MM.1S (cell line): ENCODE measurements around the gene ZBTB39.
"Not testable (repeated sequence)": the region's sequence is repeated elsewhere in the genome, so short reads cannot be mapped to it uniquely, and the experiment has no call there.

ENCODE experiments used
- DNase-seq: peaks from one replicate; pipeline ENCODE4 v3.0.0-alpha.2; 2015
- H2AFZ ChIP-seq: fragments of 300-600 bp; sonication (generic); 2 replicates; pipeline ENCODE4 v1.6.0; 2016; ENCODE audit warnings: antibody characterized with exemption, low read length
- H3F3A ChIP-seq: fragments of 300-600 bp; sonication (generic); 2 replicates; pipeline ENCODE4 v1.6.1; 2016; ENCODE audit warnings: mild to moderate bottlenecking, antibody characterized with exemption, low read length, moderate library complexity, mixed read lengths; ENCODE audit not compliant: insufficient read depth
- H3K27ac ChIP-seq: fragments of 300-600 bp; sonication (generic); 2 replicates; pipeline ENCODE4 v1.5.1; 2016; ENCODE audit warnings: mild to moderate bottlenecking, low read length
- H3K27me3 ChIP-seq: fragments of 300-600 bp; sonication (generic); replicated peaks from 2 replicates; pipeline ENCODE4 v1.6.0; 2016; ENCODE audit warnings: low read length; ENCODE audit not compliant: insufficient read depth
- H3K36me3 ChIP-seq: fragments of 300-600 bp; sonication (generic); replicated peaks from 2 replicates; pipeline ENCODE4 v1.6.1; 2016; ENCODE audit warnings: mild to moderate bottlenecking, low read length, mixed read lengths; ENCODE audit not compliant: insufficient read depth
- H3K4me1 ChIP-seq: fragments of 300-600 bp; sonication (generic); 2 replicates; pipeline ENCODE4 v1.6.1; 2016; ENCODE audit warnings: low read length, mixed read lengths
- H3K4me2 ChIP-seq: fragments of 300-600 bp; sonication (generic); 2 replicates; pipeline ENCODE4 v1.6.0; 2016; ENCODE audit warnings: low read depth, low read length
- H3K4me3 ChIP-seq: fragments of 300-600 bp; sonication (generic); 2 replicates; pipeline ENCODE4 v1.5.1; 2016; ENCODE audit warnings: low read length, mixed read lengths
- H3K79me2 ChIP-seq: fragments of 300-600 bp; sonication (generic); 2 replicates; pipeline ENCODE4 v1.6.1; 2016; ENCODE audit warnings: mixed run types, low read length, mixed read lengths
- H3K9ac ChIP-seq: fragments of 300-600 bp; sonication (generic); 2 replicates; pipeline ENCODE4 v1.6.1; 2016; ENCODE audit warnings: low read length, mixed read lengths
- H3K9me2 ChIP-seq: fragments of 300-600 bp; sonication (generic); replicated peaks from 2 replicates; pipeline ENCODE4 v1.6.1; 2016; ENCODE audit warnings: mild to moderate bottlenecking, low read length, mixed read lengths; ENCODE audit not compliant: insufficient read depth
- H3K9me3 ChIP-seq: fragments of 300-600 bp; sonication (generic); replicated peaks from 2 replicates; pipeline ENCODE4 v1.6.1; 2016; ENCODE audit warnings: mild to moderate bottlenecking, low read length, mixed read lengths; ENCODE audit not compliant: insufficient read depth
- H4K20me1 ChIP-seq: fragments of 300-600 bp; sonication (generic); 2 replicates; pipeline ENCODE4 v1.6.1; 2016; ENCODE audit warnings: mild to moderate bottlenecking, low read length, moderate library complexity, mixed read lengths; ENCODE audit not compliant: insufficient read depth
- CTCF ChIP-seq: fragments of 300-600 bp; sonication (generic); IDR thresholded peaks from 2 replicates; pipeline ENCODE4 v1.5.1; 2016; ENCODE audit warnings: antibody characterized with exemption, low read length, mixed read lengths
- EZH2 ChIP-seq: fragments of 300-600 bp; sonication (generic); optimal IDR thresholded peaks from 2 replicates; pipeline ENCODE3; 2017; ENCODE audit warnings: low read depth, mild to moderate bottlenecking, antibody characterized with exemption, low read length, mixed read lengths
- EZH2phosphoT487 ChIP-seq: fragments of 300-600 bp; sonication (generic); IDR thresholded peaks from 2 replicates; pipeline ENCODE4 v1.6.1; 2018; ENCODE audit warnings: antibody characterized with exemption, low read length

Gene ZBTB39

GRCh38 chr12:57019983-57020719 is 13.8 kb upstream of the ZBTB39 start:
- Histone ChIP-seq H2AFZ (no peak overlapping the region), H3K27me3 (no peaks in the 10 kb centered on the region)

GRCh38 chr12:57018906-57019305 is 12.6 kb upstream of the ZBTB39 start:
- Histone ChIP-seq H3K4me1 (no peaks in the 10 kb centered on the region), H3K79me2 (no peaks in the 10 kb centered on the region), H4K20me1 (no peaks in the 10 kb centered on the region), H3K27ac (no peak overlapping the region), H3K36me3 (no peaks in the 10 kb centered on the region), H3K9me2 (no peaks in the 10 kb centered on the region), H3K27me3 (peaks cover 6% of the 10 kb centered on the region; the same call in 1 of the 2 replicates), H3F3A (no peaks in the 10 kb centered on the region), H3K9ac (no peak overlapping the region), H3K4me2 (no peak overlapping the region), H3K4me3 (no peak overlapping the region), H3K9me3 (no peaks in the 10 kb centered on the region), H2AFZ (no peak overlapping the region)
- DNase-seq: no peak
- TF ChIP-seq EZH2phosphoT487 (no peak), EZH2 (no peak)

More at GRCh38 chr12:57019983-57020719, 13.8 kb upstream of the ZBTB39 start:
- H3K4me3 ChIP-seq: no peak overlapping the region
- H3K4me1 ChIP-seq: no peaks in the 10 kb centered on the region
- DNase-seq: no peak
- H3K27ac ChIP-seq: no peak overlapping the region
- H3K9me3 ChIP-seq: no peaks in the 10 kb centered on the region
- H3K9me2 ChIP-seq: no peaks in the 10 kb centered on the region
- TF ChIP-seq CTCF: no peak
- TF ChIP-seq EZH2: no peak
- TF ChIP-seq EZH2phosphoT487: no peak
- H3K4me2 ChIP-seq: no peak overlapping the region
- H3K79me2 ChIP-seq: no peaks in the 10 kb centered on the region
- H3K36me3 ChIP-seq: no peaks in the 10 kb centered on the region
- no peaks in the 10 kb centered on the region for H4K20me1 ChIP-seq
- H3F3A ChIP-seq: no peaks in the 10 kb centered on the region
- no peak overlapping the region for H3K9ac ChIP-seq

GRCh38 chr12:57018353-57018752 is 12.0 kb upstream of the ZBTB39 start:
- not testable (repeated sequence) for H2AFZ ChIP-seq, H3K4me1 ChIP-seq, H3K4me3 ChIP-seq, H3K4me2 ChIP-seq, H3K36me3 ChIP-seq, H3K27ac ChIP-seq, H3K9ac ChIP-seq, H3F3A ChIP-seq, H3K79me2 ChIP-seq, H4K20me1 ChIP-seq, DNase-seq, H3K9me2 ChIP-seq, H3K9me3 ChIP-seq
- H3K27me3 ChIP-seq: peaks cover 11% of the 10 kb centered on the region; the same call in 1 of the 2 replicates

GRCh38 chr12:57016348-57016747 is 10.0 kb upstream of the ZBTB39 start, which contains the start of gene TAC3:
Gene TAC3, minus strand, starts transcription at chr12:57016529. Its CDS starts 732 bp downstream, at chr12:57015797.
- H3K36me3 ChIP-seq: no peaks in the 10 kb centered on the region
- no peak within 1 kb of the TSS for H3K9ac ChIP-seq
- no peaks in the 10 kb centered on the region for H3F3A ChIP-seq
- peaks cover 7% of the 10 kb centered on the region for H3K4me1 ChIP-seq
- DNase-seq: no peak
- H3K4me2 ChIP-seq: no peak within 1 kb of the TSS
- no peaks in the 10 kb centered on the region for H3K9me3 ChIP-seq
- no peaks in the 10 kb centered on the region for H4K20me1 ChIP-seq
- H3K27me3 ChIP-seq: peaks cover 18% of the 10 kb centered on the region; the same call in 1 of the 2 replicates
- H3K79me2 ChIP-seq: no peaks in the 10 kb centered on the region
- TF ChIP-seq CTCF (no peak), EZH2 (no peak), EZH2phosphoT487 (no peak)
- no peak within 1 kb of the TSS for H3K27ac ChIP-seq
- no peak within 1 kb of the TSS for H2AFZ ChIP-seq
- no peak within 1 kb of the TSS for H3K4me3 ChIP-seq
- no peaks in the 10 kb centered on the region for H3K9me2 ChIP-seq
